Measurements from ENCODE around the gene STOM.
A peak's percentile ranks its signal among the peaks of the same experiment; 100 is the strongest.
"Not testable (repeated sequence)": the region's sequence is repeated elsewhere in the genome, so short reads cannot be mapped to it uniquely, and the experiment has no call there.

The STOM gene

GRCh38 chr9:121369595-121370265 lies at the start of gene STOM:
Gene STOM, minus strand, starts transcription at chr9:121370250. Its CDS starts 63 bp downstream, at chr9:121370187.
- peak in 1 of 2 donors; percentile 75 for DNase-seq

- DNase-seq = no peak
Measured at GRCh38 chr9:121411993-121412392, 41.9 kb upstream of the STOM start.

- no peak for DNase-seq
Measured at GRCh38 chr9:121405899-121406298, 35.8 kb upstream of the STOM start.

- no peak for DNase-seq
Measured at GRCh38 chr9:121404906-121405305, 34.9 kb upstream of the STOM start.

GRCh38 chr9:121399883-121400607 lies 30.0 kb upstream of the STOM start:
- DNase-seq = peak in 1 of 2 donors; percentile 74

GRCh38 chr9:121399126-121399882 lies 29.3 kb upstream of the STOM start:
- DNase-seq = no peak

- no peak for DNase-seq
Measured at GRCh38 chr9:121398374-121398773, 28.3 kb upstream of the STOM start.

GRCh38 chr9:121397277-121397676 lies 27.2 kb upstream of the STOM start:
- DNase-seq = not testable (repeated sequence)

GRCh38 chr9:121395558-121395957 lies 25.5 kb upstream of the STOM start:
- no peak for DNase-seq

GRCh38 chr9:121394292-121394691 lies 24.2 kb upstream of the STOM start:
- no peak for DNase-seq

- DNase-seq = no peak
Measured at GRCh38 chr9:121393318-121393717, 23.3 kb upstream of the STOM start.

- no peak for DNase-seq
Measured at GRCh38 chr9:121390372-121390771, 20.3 kb upstream of the STOM start.

- no peak for DNase-seq
Measured at GRCh38 chr9:121388140-121388905, 18.3 kb upstream of the STOM start.

- DNase-seq = no peak
Measured at GRCh38 chr9:121386442-121387175, 16.6 kb upstream of the STOM start.

GRCh38 chr9:121383715-121384114 lies 13.7 kb upstream of the STOM start:
- DNase-seq = no peak

- no peak for DNase-seq
Measured at GRCh38 chr9:121380846-121381245, 10.8 kb upstream of the STOM start.

- DNase-seq = peak in 1 of 2 donors; percentile 42
Measured at GRCh38 chr9:121376214-121376830, 6.3 kb upstream of the STOM start.

GRCh38 chr9:121373011-121373729 lies 3.1 kb upstream of the STOM start:
- DNase-seq = no peak

- no peak for DNase-seq
Measured at GRCh38 chr9:121372239-121373010, 2.4 kb upstream of the STOM start.

- DNase-seq = no peak
Measured at GRCh38 chr9:121371495-121372061, 1.5 kb upstream of the STOM start.

Measured in CD4-positive, alpha-beta T cell treated with Interferon alpha-2 for 1 hour (primary cell).